HPDE6-E6E7 (cell line): ENCODE results near the gene STAC.
"Not testable (repeated sequence)": the region's sequence is repeated elsewhere in the genome, so short reads cannot be mapped to it uniquely, and the experiment has no call there.

Experiments used
- DNase-seq: peaks from one replicate; pipeline ENCODE4 v3.0.0; 2011; ENCODE audit warnings: missing footprints; ENCODE audit errors: extremely low spot score

Gene STAC

DNA sequence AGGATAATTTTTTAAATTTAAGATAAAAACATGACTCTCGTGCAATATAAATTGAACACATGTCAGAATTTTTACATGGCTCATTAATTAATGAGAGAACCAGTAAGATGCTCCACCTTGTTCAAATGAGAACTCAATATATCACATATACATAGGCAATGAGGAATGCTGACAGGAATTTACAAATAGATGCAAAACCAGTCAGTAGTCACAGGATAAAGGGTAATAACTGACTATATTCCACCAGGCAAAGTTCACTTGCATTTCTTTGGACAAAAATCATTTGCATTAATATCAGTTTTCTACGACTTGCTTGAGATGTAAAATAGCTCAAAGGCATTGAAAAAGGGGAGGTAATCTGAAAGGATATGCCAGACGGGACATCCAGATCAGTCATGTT, 139.4 kb downstream of the STAC start:
- DNase-seq: no peak

DNA sequence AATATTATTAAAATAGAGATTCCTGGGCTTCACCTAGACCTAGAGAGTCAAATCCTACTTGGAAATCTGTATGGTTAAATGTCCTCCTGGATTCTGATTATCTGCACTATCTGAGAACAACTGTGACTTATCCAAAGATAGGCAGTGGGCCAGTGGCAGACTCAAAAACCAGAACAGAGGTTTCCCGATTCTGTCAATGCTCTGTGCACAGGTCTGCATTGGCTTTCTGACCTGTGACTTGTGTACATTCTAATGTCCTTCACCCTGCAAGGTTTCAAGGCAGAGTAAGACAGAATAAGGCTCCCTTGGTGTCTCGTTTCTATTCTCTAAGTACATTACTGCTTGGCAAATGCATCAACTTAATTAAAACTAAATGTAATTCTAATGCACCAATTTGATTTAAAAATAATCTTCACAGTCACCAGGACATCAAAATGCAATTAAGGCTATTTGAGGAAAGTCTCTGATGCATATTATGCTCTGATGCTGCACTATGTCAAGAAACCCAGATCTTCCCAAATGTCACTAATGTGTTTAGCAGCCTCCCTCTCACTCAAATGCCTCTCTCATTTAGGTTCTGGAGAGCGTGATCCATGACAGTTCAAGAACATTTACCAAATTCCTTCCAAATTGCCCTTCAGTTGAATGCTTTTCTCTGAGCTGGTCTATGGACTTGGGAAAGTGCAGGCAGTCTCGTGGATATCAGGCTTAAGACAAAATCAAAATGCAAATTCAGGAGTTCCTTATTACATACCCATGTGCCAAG, 140.1 kb downstream of the STAC start:
- no peak for DNase-seq

DNA sequence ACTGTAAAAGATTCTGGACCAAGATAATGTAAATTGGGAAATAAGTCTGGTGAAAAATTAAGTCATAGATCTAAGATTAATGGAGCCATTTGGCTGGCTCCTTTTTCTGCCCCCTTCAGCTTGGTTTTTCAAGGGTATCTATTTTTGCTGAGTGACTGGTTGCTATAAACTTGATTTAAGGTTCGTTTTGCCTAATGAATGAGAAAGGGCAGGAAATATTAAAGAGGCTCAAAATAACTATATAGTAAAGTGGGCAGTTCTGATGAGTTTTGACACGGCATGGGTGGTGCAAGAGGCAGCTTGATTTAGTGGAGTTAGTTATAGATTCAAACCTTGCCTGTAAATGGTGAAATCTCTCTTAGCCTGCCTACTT, 140.7 kb downstream of the STAC start:
- no peak for DNase-seq

DNA sequence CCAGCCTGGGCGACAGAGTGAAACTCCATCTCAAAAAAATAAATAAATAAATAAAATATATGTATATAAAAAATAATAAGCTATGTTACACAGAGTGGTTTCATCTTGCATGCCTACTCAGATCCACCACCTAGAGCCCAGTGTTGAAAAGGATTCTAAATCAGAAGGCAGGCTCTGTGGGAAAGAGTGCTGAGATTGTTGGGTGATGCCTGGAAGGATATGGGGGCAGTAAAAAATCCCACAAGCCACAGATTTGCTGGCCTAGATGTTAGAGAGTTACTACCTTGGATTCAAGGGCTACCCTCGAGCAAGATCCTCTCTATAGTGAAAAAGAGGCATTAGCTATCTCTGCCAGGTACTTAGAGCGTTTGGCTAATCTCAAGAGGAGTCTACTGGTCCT, 144.3 kb downstream of the STAC start:
- no peak for DNase-seq

DNA sequence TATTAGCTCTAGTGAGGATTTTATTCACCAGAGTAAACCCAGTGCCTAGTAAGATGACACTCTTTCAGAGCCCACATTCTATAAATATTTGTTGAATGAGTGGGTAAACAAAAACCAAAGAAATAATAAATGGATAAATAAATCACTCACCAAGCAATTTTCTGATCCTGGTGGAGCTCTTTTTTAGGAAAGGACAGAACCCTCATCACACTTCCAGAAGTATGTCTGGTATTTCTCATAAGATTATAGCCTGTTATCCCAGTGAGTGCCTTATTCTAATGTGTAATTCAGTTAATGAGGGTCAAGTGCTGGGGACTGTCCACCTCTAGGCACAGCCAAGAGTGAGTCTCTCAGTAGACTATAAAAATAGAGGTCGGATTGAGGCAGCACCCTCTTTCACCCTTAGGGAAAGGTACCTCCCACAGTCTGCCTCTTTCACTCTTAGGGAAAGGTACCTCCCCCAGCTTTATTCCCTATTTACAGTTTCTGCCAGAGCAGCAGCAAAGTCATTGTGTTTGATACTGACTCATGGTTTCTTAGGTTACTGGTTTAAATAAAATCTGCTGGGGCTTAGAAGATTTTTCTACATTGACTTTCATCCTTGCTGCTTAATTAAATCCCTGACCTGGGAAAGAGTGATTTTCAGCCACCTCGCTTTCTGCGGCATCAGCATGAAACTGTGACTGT, 145.0 kb downstream of the STAC start:
- no peak for DNase-seq

DNA sequence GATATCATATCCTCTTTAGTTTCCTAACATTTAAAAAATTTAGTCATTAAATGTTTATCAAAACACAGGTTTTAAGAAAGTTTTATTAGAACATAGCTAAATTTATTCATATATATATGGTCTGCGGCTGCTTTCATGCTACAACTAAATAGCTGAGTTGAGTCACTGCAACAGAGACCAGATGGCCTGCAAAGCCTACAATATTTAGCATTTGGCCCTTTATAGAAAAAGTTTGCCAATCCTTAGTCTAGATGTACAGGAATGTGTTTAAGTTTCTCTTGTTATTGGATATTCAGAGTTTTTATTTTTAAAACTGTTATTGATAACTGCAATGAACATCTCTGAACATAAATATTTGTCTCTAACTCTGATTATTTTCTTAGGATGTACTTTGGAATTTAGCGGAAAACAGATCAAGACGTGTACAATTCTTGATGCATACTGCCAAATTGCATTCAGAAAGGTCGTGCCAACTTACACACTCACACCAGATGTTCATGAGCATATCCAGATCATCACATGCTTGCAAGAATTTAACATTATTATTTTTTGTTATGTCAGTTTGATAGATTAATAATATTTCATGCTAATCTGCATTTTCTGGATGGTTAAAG, 157.9 kb downstream of the STAC start:
- no peak for DNase-seq

DNA sequence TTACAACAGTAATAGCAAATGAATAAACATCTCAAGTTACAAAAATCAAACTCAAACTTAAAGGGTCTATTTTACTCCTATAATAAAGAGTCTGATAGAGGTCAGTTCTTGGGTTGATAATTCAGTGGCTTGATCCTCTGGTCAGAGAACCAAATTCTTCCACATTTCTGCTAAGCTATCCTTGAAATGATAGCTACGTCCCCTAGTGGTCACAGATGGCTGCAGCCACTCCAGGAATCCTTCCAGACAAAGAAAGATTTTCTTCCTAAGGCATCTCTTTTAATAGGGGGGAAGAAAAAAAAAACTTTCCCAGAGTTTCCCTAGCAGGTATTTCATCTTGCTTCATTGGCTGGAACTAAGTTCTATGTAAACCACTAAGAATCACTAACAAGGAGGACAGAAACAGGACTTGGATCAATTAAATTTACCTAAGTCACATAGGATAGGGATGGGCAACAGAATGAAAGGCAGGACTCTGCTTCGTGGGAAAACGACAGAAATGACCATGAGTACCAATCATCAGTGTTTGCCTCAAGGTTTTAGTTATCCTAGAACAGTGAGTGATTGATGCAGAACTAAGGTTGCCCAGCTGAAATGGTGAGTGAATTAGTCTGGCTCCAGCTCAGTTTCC, 160.7 kb downstream of the STAC start:
- DNase-seq: no peak

DNA sequence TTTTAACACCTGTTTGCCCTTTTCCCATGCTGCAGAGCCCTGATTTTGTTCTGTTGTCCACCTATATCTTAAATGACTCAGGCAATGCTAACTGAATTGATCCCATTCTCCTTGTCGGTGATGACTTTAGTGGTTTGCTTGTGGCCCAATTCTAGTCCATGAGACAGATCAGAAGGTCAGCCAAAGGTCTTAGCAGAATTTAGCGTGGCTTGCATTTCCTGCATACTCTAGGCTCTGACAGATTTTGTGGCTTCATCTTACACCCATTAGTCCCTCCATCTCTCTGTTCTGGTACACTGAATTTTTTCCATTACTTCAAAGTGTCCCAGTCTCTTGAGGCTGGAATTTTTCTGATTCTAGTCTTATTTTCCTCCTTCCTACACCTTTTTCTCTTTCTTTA, 161.9 kb downstream of the STAC start:
- no peak for DNase-seq

DNA sequence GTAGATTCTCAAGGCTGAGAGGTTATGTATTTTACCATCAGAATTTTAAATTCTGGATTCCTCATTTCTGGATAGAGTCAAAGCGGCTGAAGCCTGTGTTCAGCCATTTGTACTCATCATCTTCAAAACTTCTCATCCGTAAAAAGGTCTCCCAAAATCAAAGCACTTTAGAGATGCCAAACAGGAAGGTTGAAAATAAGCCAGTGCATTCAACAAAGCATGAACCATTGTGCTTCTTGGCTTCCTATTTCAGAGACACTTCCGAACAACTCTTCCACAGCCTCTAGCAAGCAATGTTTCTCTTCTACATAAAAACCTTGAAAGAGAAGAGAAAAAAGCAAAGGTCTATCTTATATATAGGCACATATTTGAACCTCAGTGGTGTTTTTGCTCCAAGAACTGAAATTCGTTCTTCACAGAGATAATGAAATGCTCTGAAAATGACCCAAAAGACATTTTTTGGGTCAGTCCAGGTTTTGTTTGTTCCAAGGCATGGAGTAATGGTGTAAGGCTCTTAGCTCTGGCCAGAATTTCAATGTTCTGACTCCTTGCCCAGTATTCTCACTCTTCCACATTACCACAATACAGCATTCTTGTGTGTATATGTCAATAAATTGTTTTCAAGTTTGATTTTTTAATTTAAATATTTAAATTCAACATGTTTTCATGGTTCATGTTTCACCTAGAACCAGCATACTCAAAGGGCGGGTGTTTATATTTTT, 163.1 kb downstream of the STAC start:
- DNase-seq: no peak

DNA sequence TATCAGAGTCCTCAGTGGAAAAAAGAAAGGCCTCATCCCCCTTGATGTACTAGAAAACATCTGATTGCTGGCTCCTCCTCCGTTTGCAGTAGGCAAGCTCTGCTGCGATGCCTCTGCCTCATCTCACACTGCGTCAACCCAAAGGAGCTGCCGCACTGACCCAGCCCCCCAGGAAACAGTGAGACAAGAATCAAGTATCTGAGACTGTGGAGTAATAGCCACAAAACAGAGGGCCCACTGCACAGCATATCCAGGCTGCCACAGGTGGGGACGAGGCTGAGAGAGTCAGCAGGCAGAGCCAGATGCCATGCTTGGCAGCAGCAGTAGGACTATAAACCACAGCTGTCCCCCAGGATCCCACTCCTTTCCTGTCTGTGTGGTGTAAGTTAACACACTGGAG, 165.9 kb downstream of the STAC start:
- no peak for DNase-seq

DNA sequence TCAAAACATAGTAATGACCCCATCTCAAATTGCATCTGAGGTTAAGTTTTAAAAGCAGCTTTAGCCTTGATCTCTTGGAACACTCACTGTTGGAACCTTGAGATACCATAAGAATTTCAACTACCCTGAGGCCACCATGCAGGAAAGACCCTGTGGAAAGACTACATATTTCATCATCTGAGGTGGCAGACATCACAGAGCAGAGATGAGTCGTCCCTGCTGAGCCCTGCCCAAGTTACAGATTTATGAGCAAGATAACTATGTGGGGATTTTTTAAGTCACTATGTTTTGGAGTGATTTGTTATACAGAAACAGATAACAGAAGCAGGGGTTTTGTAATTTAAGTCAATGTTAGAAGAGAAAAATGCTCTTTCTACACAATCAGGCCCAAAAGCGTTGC, 168.4 kb downstream of the STAC start:
- no peak for DNase-seq

DNA sequence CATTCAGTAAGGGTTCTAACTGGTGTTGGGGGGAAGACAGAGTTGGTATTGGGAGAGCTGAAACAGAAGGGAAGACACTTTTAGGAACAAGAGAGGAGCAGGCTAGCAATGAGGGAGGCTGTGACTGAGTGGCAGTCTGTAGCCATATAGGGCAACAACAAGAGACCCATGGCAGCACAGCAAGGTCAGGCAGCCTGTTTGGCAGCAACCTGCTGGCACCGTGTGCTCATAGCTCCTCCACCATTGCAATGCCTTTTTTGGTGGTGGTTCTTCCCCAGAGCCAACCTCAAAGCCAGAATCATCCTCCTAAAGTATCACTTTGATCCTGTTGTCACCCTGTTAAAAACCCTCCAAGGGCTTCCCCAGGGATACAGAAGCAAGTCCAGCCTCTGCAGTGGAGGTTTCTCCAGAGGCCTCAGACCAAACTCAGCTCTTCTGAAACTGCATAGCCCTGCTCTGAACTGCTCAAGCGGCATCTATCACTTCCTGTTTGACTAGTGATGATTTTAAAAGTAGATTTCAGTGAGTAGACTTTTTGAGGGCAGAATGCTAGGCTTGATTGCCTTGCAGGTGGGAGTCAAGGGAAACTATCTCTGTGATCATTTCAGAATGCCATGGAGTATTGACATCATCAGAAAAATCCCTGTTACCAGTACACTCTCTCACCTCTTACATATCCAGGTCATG, 176.9 kb downstream of the STAC start:
- DNase-seq: no peak

DNA sequence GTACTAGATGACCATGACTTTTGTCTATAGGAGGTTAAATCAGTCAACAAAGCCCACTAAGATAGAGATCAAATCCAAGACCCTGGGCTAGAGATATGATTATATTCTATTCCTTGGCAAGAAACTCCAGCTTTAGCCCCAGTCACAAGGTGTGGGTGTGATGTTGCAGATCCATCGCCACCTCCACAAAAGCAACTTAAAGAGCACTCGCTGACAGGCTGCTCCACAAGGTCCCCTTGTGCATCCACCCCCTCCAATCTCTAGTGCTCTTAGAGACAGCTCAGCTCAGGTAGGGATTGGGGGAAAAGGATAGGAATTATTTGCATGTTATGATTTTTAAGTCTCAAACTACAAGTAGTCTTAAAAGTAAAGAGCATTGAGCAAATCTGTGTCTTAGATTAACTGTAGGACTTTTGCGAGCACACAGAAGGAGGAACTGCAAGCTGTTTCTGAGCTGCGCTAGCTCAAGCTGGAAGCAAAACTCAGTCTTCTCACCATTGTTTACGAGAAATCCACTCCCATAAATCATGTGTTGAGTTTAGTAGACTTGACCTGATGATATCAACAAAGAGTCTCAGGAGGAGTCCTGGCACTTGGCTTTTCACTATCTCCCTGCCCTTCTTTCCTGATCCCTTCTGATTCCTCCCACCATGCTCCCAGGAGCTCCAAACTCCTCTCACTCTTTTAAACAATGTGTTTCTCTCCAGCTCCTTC, 177.6 kb downstream of the STAC start:
- DNase-seq: no peak

DNA sequence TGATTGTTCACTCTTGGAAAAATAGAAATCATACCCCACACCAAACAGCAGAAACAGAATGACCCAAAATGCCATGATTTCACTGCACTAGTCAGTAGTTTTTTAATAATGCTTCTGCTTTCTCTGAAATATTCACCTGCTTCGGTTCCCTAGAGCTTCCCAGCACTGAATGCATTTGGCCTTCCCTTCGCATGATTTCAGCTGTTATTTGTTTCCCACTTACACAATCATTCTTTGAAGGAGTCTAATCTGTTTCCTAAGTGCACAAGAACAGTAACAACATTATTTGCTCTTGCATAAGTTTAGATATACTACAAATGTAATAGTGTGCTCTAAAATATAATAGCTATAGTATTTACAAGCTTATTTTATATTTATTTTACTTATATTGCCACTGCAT, 178.7 kb downstream of the STAC start:
- no peak for DNase-seq

DNA sequence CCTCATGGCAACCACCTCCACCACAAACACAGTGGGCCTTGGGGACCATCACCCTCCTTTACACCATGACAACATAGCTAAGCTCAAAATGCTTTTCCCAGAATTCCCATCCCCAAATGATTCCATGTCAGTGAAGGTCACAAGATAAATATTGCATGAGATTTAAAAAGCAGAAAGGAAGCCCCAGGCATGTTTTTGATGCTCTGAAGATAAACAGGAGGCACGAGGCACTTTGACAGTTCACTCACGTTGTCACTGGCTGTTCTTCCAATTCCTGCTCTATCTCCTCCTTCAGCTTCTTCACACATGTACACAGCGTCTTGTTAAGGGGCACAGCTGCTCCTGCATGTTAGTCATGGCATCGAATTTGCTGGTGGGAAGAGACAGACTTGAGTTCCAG, 180.4 kb downstream of the STAC start:
- no peak for DNase-seq

DNA sequence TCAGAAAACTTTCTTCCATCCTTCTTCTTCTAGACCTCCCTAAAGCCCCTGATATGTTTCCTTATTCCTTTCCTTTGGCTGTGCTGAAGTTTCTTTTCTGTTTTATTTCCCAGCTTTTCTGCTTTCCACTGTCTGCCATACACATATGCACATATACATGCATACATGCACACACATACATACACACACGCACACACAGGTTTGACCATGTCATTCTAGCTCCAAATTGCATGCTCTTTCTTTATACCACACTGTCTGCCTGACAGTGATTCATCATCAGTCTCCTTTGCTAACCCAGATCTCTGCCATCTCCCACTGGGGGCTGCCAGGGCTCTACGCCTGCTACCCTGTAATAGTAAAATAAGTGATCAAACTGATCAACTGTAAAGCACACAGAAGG, 181.3 kb downstream of the STAC start:
- no peak for DNase-seq

DNA sequence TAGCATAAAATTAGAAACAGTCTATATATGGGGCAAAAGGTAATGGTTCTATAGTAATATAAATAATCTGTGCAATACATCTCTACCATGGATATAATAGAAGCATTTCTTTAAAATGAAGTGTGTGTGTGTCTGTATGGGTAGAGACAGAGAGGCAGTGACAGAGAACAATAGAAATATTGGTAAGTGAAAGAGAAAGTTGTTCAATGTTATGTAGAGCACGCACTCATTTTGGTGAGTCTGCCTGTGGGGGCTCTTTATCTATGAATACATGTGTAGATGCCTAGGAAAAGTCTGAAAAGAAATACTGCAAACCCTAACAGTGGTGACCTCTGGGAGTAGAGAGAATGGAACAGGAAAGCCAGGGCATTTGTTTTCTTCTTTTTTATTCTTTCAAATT, 182.6 kb downstream of the STAC start:
- DNase-seq: no peak

DNA sequence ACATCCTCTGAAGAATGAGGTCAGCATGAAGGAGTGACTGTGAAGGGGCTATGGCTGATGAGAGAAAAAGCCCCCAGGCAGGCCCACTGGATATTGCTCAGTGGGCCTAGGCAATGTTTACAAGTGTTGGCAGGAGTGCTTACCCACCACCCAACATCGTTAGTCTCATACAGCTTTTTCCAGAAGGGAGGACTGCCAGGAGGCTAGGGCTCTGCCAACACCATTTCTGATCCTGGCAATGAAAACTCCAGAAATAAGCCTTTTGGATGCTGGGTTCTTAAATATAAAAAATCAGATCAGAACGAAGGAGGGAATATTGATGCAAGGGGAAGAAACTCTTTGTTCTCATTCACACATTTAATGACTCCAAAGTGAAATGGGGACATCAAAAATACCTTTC, 194.9 kb downstream of the STAC start:
- DNase-seq: no peak

DNA sequence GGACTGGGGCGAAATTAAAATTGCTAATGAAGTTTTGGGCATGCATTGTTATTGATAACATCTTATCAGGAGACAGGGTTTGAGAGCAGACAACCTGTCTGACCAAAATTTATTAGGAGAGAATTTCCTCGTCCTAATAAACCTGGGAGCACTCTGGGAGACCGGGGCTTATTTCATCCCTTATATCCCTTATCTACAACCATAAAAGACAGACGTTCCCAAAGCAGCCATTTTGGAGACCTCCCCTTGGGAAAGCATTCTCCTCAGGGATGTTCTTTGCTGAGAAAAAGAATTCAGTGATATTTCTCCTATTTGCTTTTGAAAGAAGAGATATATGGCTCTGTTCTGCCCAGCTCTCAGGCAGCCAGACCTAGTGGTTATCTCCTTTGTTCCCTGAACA, 198.1 kb downstream of the STAC start:
- DNase-seq: not testable (repeated sequence)

DNA sequence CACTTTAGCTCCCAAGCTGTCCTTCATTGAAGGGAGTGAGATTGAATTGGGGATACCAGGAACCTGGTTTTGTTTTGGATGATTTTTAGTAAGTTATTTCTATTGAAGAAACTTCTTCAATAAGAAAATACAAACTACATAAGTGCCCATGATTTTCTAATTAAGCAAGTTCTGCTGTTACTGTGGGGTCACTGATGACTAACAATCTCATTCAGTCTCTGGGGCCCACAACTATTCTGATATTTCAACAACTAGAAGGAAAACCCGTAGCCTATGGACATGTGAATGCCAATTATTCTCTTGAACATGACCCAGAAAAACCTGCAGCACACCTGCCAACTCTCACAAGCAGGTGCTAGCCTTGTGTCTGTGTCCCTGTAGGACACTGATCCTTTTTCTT, 199.4 kb downstream of the STAC start:
- DNase-seq: no peak

DNA sequence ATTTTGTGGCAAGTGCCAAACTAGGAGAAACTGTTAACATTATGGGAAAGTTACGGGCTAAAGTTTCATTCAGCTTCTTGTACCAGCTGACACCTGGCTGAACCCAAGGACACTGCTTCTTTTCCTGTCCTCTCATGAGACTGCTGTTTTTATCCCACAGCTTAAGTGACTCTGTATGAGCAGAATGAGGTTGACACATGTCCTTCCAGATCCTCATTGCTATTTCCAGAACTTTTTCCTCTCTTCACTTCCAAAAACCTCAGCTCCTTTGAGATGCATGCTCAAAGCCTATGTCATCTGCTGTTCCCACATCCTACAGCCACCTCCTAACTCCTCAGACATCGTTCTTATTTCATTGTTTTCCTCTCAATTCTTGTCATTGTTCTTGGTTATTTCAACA, 200.4 kb downstream of the STAC start:
- DNase-seq: no peak
